Erythroblast (primary cell): ENCODE measurements around the gene INPP4A.
"Not testable (repeated sequence)": the region's sequence is repeated elsewhere in the genome, so short reads cannot be mapped to it uniquely, and the experiment has no call there.

Experiments
- GATA1 ChIP-seq: IDR thresholded peaks from 2 replicates; pipeline ENCODE4 v1.6.1; 2011; ENCODE audit warnings: low read depth, mild to moderate bottlenecking, control low read depth, low read length, moderate library complexity
- POLR2A ChIP-seq: IDR thresholded peaks from 2 replicates; pipeline ENCODE4 v1.6.1; 2011; ENCODE audit warnings: mild to moderate bottlenecking, low read length

GRCh38 chr2:98415719-98416248 lies 28.9 kb upstream of the INPP4A start:
- not testable (repeated sequence) for TF ChIP-seq POLR2A, GATA1
